ENCODE data around the gene MECR.

GRCh38 chr1:29236712-29237128, 6.0 kb upstream of the MECR start:
- TF ChIP-seq CTCF (IDR thresholded peaks at IDR 0.05; ENCODE audit: low read depth, low read length, poor library complexity, severe bottlenecking) (no peak), EZH2phosphoT487 (IDR thresholded peaks at IDR 0.05; ENCODE audit: borderline replicate concordance, low read length) (peak; percentile 82; the same call in 1 of the 2 replicates)
